Measurements from ENCODE around the gene TAX1BP1.
"Not testable (repeated sequence)": the region's sequence is repeated elsewhere in the genome, so short reads cannot be mapped to it uniquely, and the experiment has no call there.

TAX1BP1 gene

GRCh38 chr7:27850531-27850930, 110.6 kb downstream of the TAX1BP1 start:
- 100% methylated on average over 1 of the region's 5 CpGs for WGBS (ENCODE audit: insufficient coverage)

DNA sequence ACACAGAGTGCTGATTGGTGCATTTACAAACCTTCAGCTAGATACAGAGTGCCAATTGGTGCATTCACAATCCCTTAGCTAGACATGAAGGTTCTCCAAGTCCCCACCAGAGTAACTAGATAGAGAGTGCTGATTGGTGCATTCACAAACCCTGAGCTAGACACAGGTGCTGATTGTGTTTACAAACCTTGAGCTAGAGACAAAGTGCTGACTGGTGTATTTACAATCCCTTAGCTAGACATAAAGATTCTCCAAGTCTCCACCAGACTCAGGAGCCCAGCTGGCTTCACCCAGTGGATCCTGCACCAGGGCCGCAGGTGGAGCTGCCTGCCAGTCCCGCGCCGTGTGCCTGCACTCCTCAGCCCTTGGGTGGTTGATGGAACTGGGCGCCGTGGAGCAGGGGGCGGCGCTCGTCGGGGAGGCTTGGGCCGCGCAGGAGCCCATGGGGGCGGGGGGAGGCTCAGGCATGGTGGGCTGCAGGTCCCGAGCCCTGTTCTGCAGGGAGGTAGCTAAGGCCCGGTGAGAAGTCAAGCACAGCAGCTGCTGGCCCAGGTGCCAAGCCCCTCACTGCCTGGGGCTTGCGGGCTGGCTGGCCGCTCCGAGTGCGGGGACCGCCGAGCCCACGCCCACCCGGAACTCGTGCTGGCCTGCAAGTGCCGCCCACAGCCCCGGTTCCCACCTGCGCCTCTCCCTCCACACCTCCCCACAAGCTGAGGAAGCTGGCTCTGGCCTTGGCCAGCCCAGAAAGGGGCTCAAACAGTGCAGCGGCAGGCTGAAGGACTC, 116.9 kb downstream of the TAX1BP1 start:
- H3K4me3 ChIP-seq (ENCODE audit: control insufficient read depth in 1 of 7, extremely low read depth in 1 of 7, insufficient read depth in 4 of 7, low read depth in 2 of 7, low read length in 6 of 7); DNase-seq; H3K27ac ChIP-seq (ENCODE audit: insufficient read depth in 1 of 2, low read depth in 1 of 2, low read length in 2 of 2, poor library complexity in 1 of 2, severe bottlenecking in 2 of 2); CTCF ChIA-PET; POLR2A ChIA-PET; H3K36me3 ChIP-seq (ENCODE audit: control insufficient read depth in 4 of 4, insufficient read depth in 4 of 4, low read length in 3 of 4); H3K9me3 ChIP-seq (ENCODE audit: control extremely low read depth in 1 of 5, control insufficient read depth in 4 of 5, insufficient read depth in 2 of 5, low read depth in 1 of 5, low read length in 4 of 5); H3K4me1 ChIP-seq (ENCODE audit: control extremely low read depth in 1 of 4, control insufficient read depth in 4 of 4, insufficient read depth in 4 of 4, low read length in 3 of 4); H3K27me3 ChIP-seq (replicated peaks in 2 of 5; ENCODE audit: control insufficient read depth in 4 of 5, insufficient read depth in 5 of 5, low read length in 4 of 5): not testable (repeated sequence)
- WGBS (ENCODE audit: insufficient coverage), result over 99% methylated on average over 21 of the region's 28 CpGs

More at GRCh38 chr7:27850531-27850930, 110.6 kb downstream of the TAX1BP1 start:
- ChIA-PET CTCF (interaction anchor here (1.0 to 1.3 kb wide), 2 partner anchors 17 to 169 kb away, joined by 3 to 4 read pairs; no protein-coding TSS in a partner anchor), POLR2A (no interaction called here)
- Histone ChIP-seq H3K9me3 (ENCODE audit: control extremely low read depth in 1 of 5, control insufficient read depth in 4 of 5, insufficient read depth in 2 of 5, low read depth in 1 of 5, low read length in 4 of 5) (no peaks in the 10 kb centered on the region), H3K27me3 (replicated peaks in 2 of 5; ENCODE audit: control insufficient read depth in 4 of 5, insufficient read depth in 5 of 5, low read length in 4 of 5) (no peaks in the 10 kb centered on the region), H3K36me3 (ENCODE audit: control insufficient read depth in 4 of 4, insufficient read depth in 4 of 4, low read length in 3 of 4) (no peaks in the 10 kb centered on the region), H3K4me1 (ENCODE audit: control extremely low read depth in 1 of 4, control insufficient read depth in 4 of 4, insufficient read depth in 4 of 4, low read length in 3 of 4) (no peaks in the 10 kb centered on the region), H3K27ac (ENCODE audit: insufficient read depth in 1 of 2, low read depth in 1 of 2, low read length in 2 of 2, poor library complexity in 1 of 2, severe bottlenecking in 2 of 2) (no peak overlapping the region), H3K4me3 (ENCODE audit: control insufficient read depth in 1 of 7, extremely low read depth in 1 of 7, insufficient read depth in 4 of 7, low read depth in 2 of 7, low read length in 6 of 7) (no peak overlapping the region)
- DNase-seq, result no peak

DNA sequence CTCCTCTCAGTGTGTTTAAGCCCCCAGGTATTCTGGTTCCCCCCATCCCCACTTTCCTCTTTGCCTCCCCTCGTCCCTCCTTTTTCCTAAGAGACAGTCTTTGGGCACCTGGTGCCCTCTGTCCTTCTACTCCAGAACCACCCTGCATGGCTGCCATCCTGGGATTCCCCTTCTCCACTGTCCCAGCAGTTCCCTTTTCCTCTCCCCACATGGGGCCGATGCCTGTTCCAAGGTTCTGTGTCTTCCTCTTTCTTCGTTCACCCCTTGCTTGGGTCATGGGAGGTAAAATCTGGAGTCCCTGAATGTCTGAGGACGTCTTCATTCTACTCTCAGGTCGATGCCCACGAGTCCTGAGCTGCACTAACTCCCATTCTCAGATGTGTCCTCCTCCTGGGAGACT, 120.8 kb downstream of the TAX1BP1 start:
- H3K27ac ChIP-seq (ENCODE audit: insufficient read depth in 1 of 2, low read depth in 1 of 2, low read length in 2 of 2, poor library complexity in 1 of 2, severe bottlenecking in 2 of 2), result no peak overlapping the region
- no peaks in the 10 kb centered on the region for H3K36me3 ChIP-seq (ENCODE audit: control insufficient read depth in 4 of 4, insufficient read depth in 4 of 4, low read length in 3 of 4)
- POLR2A ChIA-PET, result no interaction called here
- WGBS (ENCODE audit: insufficient coverage), result 71% methylated on average over 6 of the region's 6 CpGs
- CTCF ChIA-PET, result interaction anchor here (0.8 to 1.5 kb wide), 4 partner anchors 10 to 1532 kb away, joined by 3 to 4 read pairs (median 3); no protein-coding TSS in a partner anchor
- no peaks in the 10 kb centered on the region for H3K9me3 ChIP-seq (ENCODE audit: control extremely low read depth in 1 of 5, control insufficient read depth in 4 of 5, insufficient read depth in 2 of 5, low read depth in 1 of 5, low read length in 4 of 5)
- H3K4me1 ChIP-seq (ENCODE audit: control extremely low read depth in 1 of 4, control insufficient read depth in 4 of 4, insufficient read depth in 4 of 4, low read length in 3 of 4), result no peaks in the 10 kb centered on the region
- H3K4me3 ChIP-seq (ENCODE audit: control insufficient read depth in 1 of 7, extremely low read depth in 1 of 7, insufficient read depth in 4 of 7, low read depth in 2 of 7, low read length in 6 of 7), result no peak overlapping the region
- no peaks in the 10 kb centered on the region for H3K27me3 ChIP-seq (replicated peaks in 2 of 5; ENCODE audit: control insufficient read depth in 4 of 5, insufficient read depth in 5 of 5, low read length in 4 of 5)
- DNase-seq, result peak in 1 of 3 donors; percentile 5

- H3K4me1 ChIP-seq (ENCODE audit: control extremely low read depth in 1 of 4, control insufficient read depth in 4 of 4, insufficient read depth in 4 of 4, low read length in 3 of 4), result no peaks in the 10 kb centered on the region
- DNase-seq, result no peak
- no peaks in the 10 kb centered on the region for H3K9me3 ChIP-seq (ENCODE audit: control extremely low read depth in 1 of 5, control insufficient read depth in 4 of 5, insufficient read depth in 2 of 5, low read depth in 1 of 5, low read length in 4 of 5)
- ChIA-PET POLR2A (no interaction called here), CTCF (interaction anchor here (0.8 to 1.5 kb wide), 4 partner anchors 9 to 1531 kb away, joined by 3 to 4 read pairs (median 3); no protein-coding TSS in a partner anchor)
- H3K4me3 ChIP-seq (ENCODE audit: control insufficient read depth in 1 of 7, extremely low read depth in 1 of 7, insufficient read depth in 4 of 7, low read depth in 2 of 7, low read length in 6 of 7), result no peak overlapping the region
- H3K27ac ChIP-seq (ENCODE audit: insufficient read depth in 1 of 2, low read depth in 1 of 2, low read length in 2 of 2, poor library complexity in 1 of 2, severe bottlenecking in 2 of 2), result no peak overlapping the region
- WGBS (ENCODE audit: insufficient coverage), result 90% methylated on average over 2 of the region's 3 CpGs
- no peaks in the 10 kb centered on the region for H3K36me3 ChIP-seq (ENCODE audit: control insufficient read depth in 4 of 4, insufficient read depth in 4 of 4, low read length in 3 of 4)
- no peaks in the 10 kb centered on the region for H3K27me3 ChIP-seq (replicated peaks in 2 of 5; ENCODE audit: control insufficient read depth in 4 of 5, insufficient read depth in 5 of 5, low read length in 4 of 5)
Measured at GRCh38 chr7:27861747-27862146, 121.8 kb downstream of the TAX1BP1 start.

GRCh38 chr7:27863880-27864279, 123.9 kb downstream of the TAX1BP1 start:
- no peak overlapping the region for H3K27ac ChIP-seq (ENCODE audit: insufficient read depth in 1 of 2, low read depth in 1 of 2, low read length in 2 of 2, poor library complexity in 1 of 2, severe bottlenecking in 2 of 2)
- H3K27me3 ChIP-seq (replicated peaks in 2 of 5; ENCODE audit: control insufficient read depth in 4 of 5, insufficient read depth in 5 of 5, low read length in 4 of 5), result no peaks in the 10 kb centered on the region
- POLR2A ChIA-PET, result no interaction called here
- no peak for DNase-seq
- H3K4me1 ChIP-seq (ENCODE audit: control extremely low read depth in 1 of 4, control insufficient read depth in 4 of 4, insufficient read depth in 4 of 4, low read length in 3 of 4), result no peaks in the 10 kb centered on the region
- no peaks in the 10 kb centered on the region for H3K36me3 ChIP-seq (ENCODE audit: control insufficient read depth in 4 of 4, insufficient read depth in 4 of 4, low read length in 3 of 4)
- 90% methylated on average over 9 of the region's 11 CpGs for WGBS (ENCODE audit: insufficient coverage)
- H3K4me3 ChIP-seq (ENCODE audit: control insufficient read depth in 1 of 7, extremely low read depth in 1 of 7, insufficient read depth in 4 of 7, low read depth in 2 of 7, low read length in 6 of 7), result no peak overlapping the region
- CTCF ChIA-PET, result no interaction called here
- no peaks in the 10 kb centered on the region for H3K9me3 ChIP-seq (ENCODE audit: control extremely low read depth in 1 of 5, control insufficient read depth in 4 of 5, insufficient read depth in 2 of 5, low read depth in 1 of 5, low read length in 4 of 5)

DNA sequence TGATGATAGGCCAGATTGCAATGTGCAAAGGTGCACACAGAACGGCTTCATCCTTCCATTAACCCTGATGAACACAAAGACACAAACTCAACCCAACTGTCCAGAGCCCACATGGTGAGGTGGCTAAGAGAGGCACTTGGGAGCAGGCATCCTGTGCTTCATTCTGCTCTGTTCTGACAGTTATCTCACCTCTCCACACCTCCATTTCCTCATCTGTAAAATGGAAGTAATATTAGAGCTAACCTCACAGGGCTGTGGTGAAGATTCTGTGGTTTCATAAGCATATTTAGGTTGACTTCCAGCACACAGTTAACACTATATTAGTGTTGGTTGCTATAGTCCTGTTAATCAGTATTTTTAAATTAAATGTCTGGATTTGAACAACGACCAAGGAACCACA, 126.3 kb downstream of the TAX1BP1 start:
- POLR2A ChIA-PET, result no interaction called here
- no peaks in the 10 kb centered on the region for H3K27me3 ChIP-seq (replicated peaks in 2 of 5; ENCODE audit: control insufficient read depth in 4 of 5, insufficient read depth in 5 of 5, low read length in 4 of 5)
- H3K36me3 ChIP-seq (ENCODE audit: control insufficient read depth in 4 of 4, insufficient read depth in 4 of 4, low read length in 3 of 4), result no peaks in the 10 kb centered on the region
- no peaks in the 10 kb centered on the region for H3K9me3 ChIP-seq (ENCODE audit: control extremely low read depth in 1 of 5, control insufficient read depth in 4 of 5, insufficient read depth in 2 of 5, low read depth in 1 of 5, low read length in 4 of 5)
- H3K27ac ChIP-seq (ENCODE audit: insufficient read depth in 1 of 2, low read depth in 1 of 2, low read length in 2 of 2, poor library complexity in 1 of 2, severe bottlenecking in 2 of 2), result no peak overlapping the region
- no peak for DNase-seq
- WGBS (ENCODE audit: insufficient coverage), result no CpG with 5 or more reads among the region's 2 CpGs
- CTCF ChIA-PET, result interaction anchor here (0.7 kb wide), 1 partner anchor 149 kb away, joined by 3 read pairs; no protein-coding TSS in a partner anchor
- H3K4me1 ChIP-seq (ENCODE audit: control extremely low read depth in 1 of 4, control insufficient read depth in 4 of 4, insufficient read depth in 4 of 4, low read length in 3 of 4), result no peaks in the 10 kb centered on the region
- H3K4me3 ChIP-seq (ENCODE audit: control insufficient read depth in 1 of 7, extremely low read depth in 1 of 7, insufficient read depth in 4 of 7, low read depth in 2 of 7, low read length in 6 of 7), result no peak overlapping the region

GRCh38 chr7:27866828-27867672, 127.1 kb downstream of the TAX1BP1 start:
- H3K4me1 ChIP-seq (ENCODE audit: control extremely low read depth in 1 of 4, control insufficient read depth in 4 of 4, insufficient read depth in 4 of 4, low read length in 3 of 4), result no peaks in the 10 kb centered on the region
- ChIA-PET CTCF (interaction anchor here (0.9 kb wide), 1 partner anchor 17 kb away, joined by 3 read pairs; no protein-coding TSS in a partner anchor), POLR2A (no interaction called here)
- WGBS (ENCODE audit: insufficient coverage), result 99% methylated on average over 14 of the region's 17 CpGs
- H3K36me3 ChIP-seq (ENCODE audit: control insufficient read depth in 4 of 4, insufficient read depth in 4 of 4, low read length in 3 of 4), result no peaks in the 10 kb centered on the region
- no peak overlapping the region for H3K27ac ChIP-seq (ENCODE audit: insufficient read depth in 1 of 2, low read depth in 1 of 2, low read length in 2 of 2, poor library complexity in 1 of 2, severe bottlenecking in 2 of 2)
- H3K27me3 ChIP-seq (replicated peaks in 2 of 5; ENCODE audit: control insufficient read depth in 4 of 5, insufficient read depth in 5 of 5, low read length in 4 of 5), result no peaks in the 10 kb centered on the region
- no peak overlapping the region for H3K4me3 ChIP-seq (ENCODE audit: control insufficient read depth in 1 of 7, extremely low read depth in 1 of 7, insufficient read depth in 4 of 7, low read depth in 2 of 7, low read length in 6 of 7)
- no peaks in the 10 kb centered on the region for H3K9me3 ChIP-seq (ENCODE audit: control extremely low read depth in 1 of 5, control insufficient read depth in 4 of 5, insufficient read depth in 2 of 5, low read depth in 1 of 5, low read length in 4 of 5)
- no peak for DNase-seq
